Liver (tissue), 9 donors: ENCODE results near the gene DGKB. TPM values are rescaled to one million over a fixed set of nuclear protein-coding genes. Genes with fewer than 3 reads are reported as not detected.

Source experiments
- DNase-seq: peaks from one replicate; pipeline ENCODE4 v3.0.0-alpha.2; 2017; ENCODE audit warnings: low spot score
- H3K27ac ChIP-seq, 2 donors: one replicate each; pipeline ENCODE4 v1.7.0; 2013; ENCODE audit warnings: inconsistent platforms in 2 of 2, low read length in 2 of 2, control low read depth in 1 of 2, low read depth in 1 of 2, mild to moderate bottlenecking in 1 of 2
- H3K27me3 ChIP-seq, 4 donors: one replicate each; pipeline versions ENCODE4 v1.6.1 to v1.7.0; 2013; ENCODE audit warnings: low read length in 3 of 4, inconsistent platforms in 1 of 4, mild to moderate bottlenecking in 1 of 4, moderate library complexity in 1 of 4; ENCODE audit not compliant: control insufficient read depth in 4 of 4, insufficient read depth in 4 of 4
- H3K36me3 ChIP-seq, 4 donors: one replicate each; pipeline versions ENCODE4 v1.6.1 to v1.7.0; 2013; ENCODE audit warnings: low read length in 3 of 4, mild to moderate bottlenecking in 3 of 4, low read depth in 1 of 4, moderate library complexity in 1 of 4; ENCODE audit not compliant: control insufficient read depth in 4 of 4, insufficient read depth in 3 of 4
- H3K4me1 ChIP-seq, 4 donors: one replicate each; pipeline versions ENCODE4 v1.6.1 to v1.7.0; 2013; ENCODE audit warnings: low read length in 3 of 4, mild to moderate bottlenecking in 3 of 4, moderate library complexity in 1 of 4; ENCODE audit not compliant: control insufficient read depth in 4 of 4, insufficient read depth in 4 of 4
- H3K4me3 ChIP-seq, 3 donors: one replicate each; pipeline versions ENCODE4 v1.6.1 to v1.7.0; 2013; ENCODE audit warnings: low read length in 3 of 3, control low read depth in 1 of 3, low read depth in 1 of 3, mild to moderate bottlenecking in 1 of 3
- H3K9ac ChIP-seq, 2 donors: one replicate each; pipeline ENCODE4 v1.7.0; 2013; ENCODE audit warnings: low read length in 2 of 2, mild to moderate bottlenecking in 2 of 2, moderate library complexity in 2 of 2, control low read depth in 1 of 2, low read depth in 1 of 2
- H3K9me3 ChIP-seq, 4 donors: one replicate each; pipeline versions ENCODE4 v1.6.1 to v1.7.0; 2013; ENCODE audit warnings: low read length in 3 of 4; ENCODE audit not compliant: control insufficient read depth in 4 of 4
- ATF3 ChIP-seq: IDR thresholded peaks from 2 replicates; pipeline ENCODE4 v1.6.1; 2016; ENCODE audit warnings: antibody characterized with exemption
- CTCF ChIP-seq: fragments of 150-350 bp; IDR thresholded peaks from 2 replicates; pipeline ENCODE4 v1.5.1; 2017; ENCODE audit warnings: improper control_type of control experiment, low read depth, low read length; ENCODE audit not compliant: missing input control
- EGR1 ChIP-seq, 2 donors: IDR thresholded peaks; 2 replicates each; pipeline ENCODE4 v1.6.1; 2016 to 2018; ENCODE audit warnings: antibody characterized with exemption in 2 of 2, low read depth in 2 of 2
- FOXA1 ChIP-seq: IDR thresholded peaks from 2 replicates; pipeline ENCODE4 v1.6.1; 2016; ENCODE audit warnings: antibody characterized with exemption
- FOXA2 ChIP-seq: IDR thresholded peaks from 2 replicates; pipeline ENCODE4 v1.6.1; 2016; ENCODE audit warnings: antibody characterized with exemption
- GABPA ChIP-seq, 2 donors: IDR thresholded peaks in 1 of 2; conservative IDR thresholded peaks in 1 of 2; 2 replicates each; pipeline ENCODE4 v1.6.1; 2016; ENCODE audit warnings: antibody characterized with exemption in 2 of 2, mild to moderate bottlenecking in 1 of 2, moderate library complexity in 1 of 2
- HNF4A ChIP-seq, 2 donors: conservative IDR thresholded peaks; 2 replicates each; pipeline ENCODE4 v1.6.1; 2016; ENCODE audit warnings: antibody characterized with exemption in 2 of 2, mild to moderate bottlenecking in 2 of 2
- HNF4G ChIP-seq: IDR thresholded peaks from 2 replicates; pipeline ENCODE4 v1.6.1; 2016; ENCODE audit warnings: antibody characterized with exemption
- JUND ChIP-seq, 2 donors: IDR thresholded peaks; 2 replicates each; pipeline ENCODE4 v1.6.1; 2016; ENCODE audit warnings: antibody characterized with exemption in 2 of 2
- NR2F2 ChIP-seq: IDR thresholded peaks from 2 replicates; pipeline ENCODE4 v1.6.1; 2016; ENCODE audit warnings: antibody characterized with exemption
- RAD21 ChIP-seq, 2 donors: IDR thresholded peaks; 2 replicates each; pipeline ENCODE4 v1.6.1; 2016; ENCODE audit warnings: antibody characterized with exemption in 2 of 2, mild to moderate bottlenecking in 2 of 2
- REST ChIP-seq: IDR thresholded peaks from 2 replicates; pipeline ENCODE4 v1.6.1; 2016; ENCODE audit warnings: antibody characterized with exemption, mild to moderate bottlenecking
- RXRA ChIP-seq, 2 donors: IDR thresholded peaks; 2 replicates each; pipeline ENCODE4 v1.6.1; 2017 to 2018; ENCODE audit warnings: antibody characterized with exemption in 2 of 2, mild to moderate bottlenecking in 1 of 2
- SP1 ChIP-seq: IDR thresholded peaks from 2 replicates; pipeline ENCODE4 v1.6.1; 2018; ENCODE audit warnings: antibody characterized with exemption, mild to moderate bottlenecking
- TAF1 ChIP-seq: conservative IDR thresholded peaks from 2 replicates; pipeline ENCODE4 v1.6.1; 2016; ENCODE audit warnings: antibody characterized with exemption, mild to moderate bottlenecking
- YY1 ChIP-seq: IDR thresholded peaks from 2 replicates; pipeline ENCODE4 v1.6.1; 2016; ENCODE audit warnings: antibody characterized with exemption, mild to moderate bottlenecking
- ZBTB33 ChIP-seq: IDR thresholded peaks from 2 replicates; pipeline ENCODE4 v1.6.1; 2016; ENCODE audit warnings: antibody characterized with exemption
- WGBS: extraction: QIAGEN DNeasy Blood & Tissue Kit; methylation state at CpG from one replicate; pipeline ENCODE4 v1.1.7; 2013; 5-methylcytosine and 5-hydroxymethylcytosine counted together
- polyA plus RNA-seq, 2 donors: library from polyadenylated mRNA; stranded (reverse) in 1 of 2; unstranded in 1 of 2; fragments of 200-250 nt in 1 of 2; fragments of >200 nt in 1 of 2; fragmentation: Nextera tagmentation in 1 of 2; extraction: Ambion mirVana in 1 of 2; gene quantifications; one replicate each; pipeline versions ENCODE4 v1.2.1 to v1.2.3, GENCODE V29; 2013 to 2015
- total RNA-seq, 2 donors: library from RNA; depleted of rRNA; stranded (reverse); fragments of >200 nt; gene quantifications; one replicate each; pipeline ENCODE4 v1.2.3, GENCODE V29; 2014
- TF ChIP-seq, protein P1 (sequence below): IDR thresholded peaks from 2 replicates; pipeline ENCODE4 v1.6.1; 2016; ENCODE audit warnings: antibody characterized with exemption
- donor health status: healthy.
- donor health status: healthy.
- donor health status: healthy.
- donor health status: healthy.
- donor health status: healthy.

Gene DGKB
- total and polyA plus RNA-seq, 4 donors, result 0.09 to 0.42 TPM; not detected in 2

DNA sequence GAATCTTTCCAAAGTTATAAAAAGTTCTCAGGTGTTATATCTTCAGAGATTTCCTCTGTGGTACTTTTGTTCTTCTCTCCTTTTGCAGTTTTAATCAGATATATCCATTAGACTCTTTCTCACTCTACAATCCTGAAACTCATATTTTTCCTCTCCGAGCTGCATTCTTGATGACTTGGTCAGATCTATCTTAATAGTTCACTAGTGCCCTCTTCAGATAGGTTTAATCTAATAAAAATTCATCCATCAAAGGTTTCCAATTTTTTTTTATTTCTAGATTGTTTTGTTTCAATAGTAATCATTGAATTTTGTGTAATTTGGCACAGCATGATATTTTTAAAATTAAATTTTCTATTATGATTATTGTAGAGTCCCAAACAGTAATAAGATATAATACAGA lies 21.8 kb upstream of the DGKB start:
- H3K4me1 ChIP-seq, result no peaks in the 10 kb centered on the region
- TF ChIP-seq HNF4G, result no peak
- TF ChIP-seq RAD21 (IDR thresholded peaks at IDR 0.05), result peak; percentile 15 to 46
- no peak for TF ChIP-seq EGR1 (IDR thresholded peaks at IDR 0.05; ENCODE audit: low read depth in 2 of 2)
- H3K27ac ChIP-seq, result no peak overlapping the region
- no peak overlapping the region for H3K4me3 ChIP-seq
- 38% methylated on average over 1 of the region's 1 CpG for WGBS
- no peaks in the 10 kb centered on the region for H3K9me3 ChIP-seq
- H3K36me3 ChIP-seq, result no peaks in the 10 kb centered on the region
- no peaks in the 10 kb centered on the region for H3K27me3 ChIP-seq
- H3K9ac ChIP-seq, result peak overlapping the region in 1 of 2 donors; percentile 31
- no peak for DNase-seq

DNA sequence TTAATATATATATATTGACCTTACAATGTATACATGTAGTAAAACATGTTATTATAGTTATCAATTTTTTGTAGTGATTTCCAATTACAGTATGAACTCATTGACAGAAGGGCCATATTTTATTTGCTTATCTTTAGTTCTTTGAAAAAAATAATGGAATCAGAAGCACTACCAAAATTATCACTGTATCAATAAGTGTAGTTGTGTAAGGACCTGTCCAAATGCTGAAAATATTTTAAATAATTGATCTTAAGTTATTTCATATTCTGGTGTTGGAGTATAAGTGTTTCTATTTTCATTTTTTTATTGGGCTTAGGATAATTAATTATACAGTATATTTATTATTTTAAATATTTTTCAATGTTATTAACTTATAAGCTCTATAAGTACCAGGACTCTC lies 8.5 kb upstream of the DGKB start:
- no peak overlapping the region for H3K4me3 ChIP-seq
- no peaks in the 10 kb centered on the region for H3K27me3 ChIP-seq
- H3K9me3 ChIP-seq, result no peaks in the 10 kb centered on the region
- H3K4me1 ChIP-seq, result no peaks in the 10 kb centered on the region
- no peak overlapping the region for H3K9ac ChIP-seq
- no peak overlapping the region for H3K27ac ChIP-seq
- TF ChIP-seq, protein P1, sequence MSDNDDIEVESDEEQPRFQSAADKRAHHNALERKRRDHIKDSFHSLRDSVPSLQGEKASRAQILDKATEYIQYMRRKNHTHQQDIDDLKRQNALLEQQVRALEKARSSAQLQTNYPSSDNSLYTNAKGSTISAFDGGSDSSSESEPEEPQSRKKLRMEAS, result no peak
- no peak for TF ChIP-seq YY1
- no peak for TF ChIP-seq RXRA (IDR thresholded peaks at IDR 0.05)
- no peak for TF ChIP-seq SP1
- TF ChIP-seq REST, result peak; percentile 42
- no peak for TF ChIP-seq JUND (IDR thresholded peaks at IDR 0.05)
- TF ChIP-seq GABPA (IDR thresholded peaks at IDR 0.05 in 1 of 2, conservative IDR thresholded peaks at IDR 0.05 in 1 of 2), result no peak
- no peak for TF ChIP-seq ATF3
- TF ChIP-seq ZBTB33, result no peak
- H3K36me3 ChIP-seq, result no peaks in the 10 kb centered on the region
- no peak for DNase-seq

- no peaks in the 10 kb centered on the region for H3K4me1 ChIP-seq
- no peak for TF ChIP-seq TAF1
- TF ChIP-seq ZBTB33, result no peak
- no peak for TF ChIP-seq CTCF
- TF ChIP-seq NR2F2, result no peak
- no peak for TF ChIP-seq EGR1 (IDR thresholded peaks at IDR 0.05; ENCODE audit: low read depth in 2 of 2)
- no peak for TF ChIP-seq YY1
- TF ChIP-seq JUND (IDR thresholded peaks at IDR 0.05), result no peak
- no peak for TF ChIP-seq FOXA2
- no peak for TF ChIP-seq HNF4G
- TF ChIP-seq ATF3, result no peak
- TF ChIP-seq RXRA (IDR thresholded peaks at IDR 0.05), result no peak
- TF ChIP-seq FOXA1, result no peak
- TF ChIP-seq GABPA (IDR thresholded peaks at IDR 0.05 in 1 of 2, conservative IDR thresholded peaks at IDR 0.05 in 1 of 2), result no peak
- no peak for TF ChIP-seq HNF4A (conservative IDR thresholded peaks at IDR 0.05)
- no peak for TF ChIP-seq RAD21 (IDR thresholded peaks at IDR 0.05)
- TF ChIP-seq SP1, result no peak
Measured at GRCh38 chr7:14908697-14909096, 6.1 kb upstream of the DGKB start.

More at GRCh38 chr7:14908697-14909096, 6.1 kb upstream of the DGKB start:
- Histone ChIP-seq H3K36me3 (no peaks in the 10 kb centered on the region), H3K27ac (no peak overlapping the region), H3K4me3 (no peak overlapping the region), H3K9me3 (no peaks in the 10 kb centered on the region), H3K27me3 (no peaks in the 10 kb centered on the region), H3K9ac (no peak overlapping the region)
- no peak for DNase-seq
